ENCODE results near the gene WHRN.

DNA sequence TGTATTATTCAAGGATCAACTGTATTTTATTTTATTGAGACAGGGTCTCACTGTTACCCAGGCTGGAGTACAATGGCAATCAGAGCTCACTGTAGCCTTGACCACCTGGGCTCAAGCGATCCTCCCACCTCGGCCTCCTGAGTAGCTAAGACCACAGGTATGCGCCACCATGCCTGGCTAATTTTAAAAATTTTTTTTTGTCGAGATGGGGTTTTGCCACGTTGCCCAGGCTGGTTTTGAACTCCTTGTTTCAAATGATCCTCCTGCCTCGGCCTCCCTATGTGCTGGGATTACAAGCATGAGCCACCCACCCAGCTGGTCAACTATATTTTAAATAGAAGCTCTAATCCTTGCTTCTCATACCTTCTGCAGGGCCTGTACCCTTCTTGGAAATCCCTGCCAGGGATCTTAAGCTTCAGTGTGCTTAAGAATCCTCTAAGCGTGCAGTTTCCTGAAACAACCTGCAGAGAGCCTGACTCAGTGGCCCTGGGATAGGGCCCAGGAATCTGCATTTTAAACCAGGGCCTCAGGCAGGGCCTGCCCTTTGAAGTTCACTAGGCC, 120.4 kb downstream of the WHRN start:
- TF ChIP-seq, protein P1, sequence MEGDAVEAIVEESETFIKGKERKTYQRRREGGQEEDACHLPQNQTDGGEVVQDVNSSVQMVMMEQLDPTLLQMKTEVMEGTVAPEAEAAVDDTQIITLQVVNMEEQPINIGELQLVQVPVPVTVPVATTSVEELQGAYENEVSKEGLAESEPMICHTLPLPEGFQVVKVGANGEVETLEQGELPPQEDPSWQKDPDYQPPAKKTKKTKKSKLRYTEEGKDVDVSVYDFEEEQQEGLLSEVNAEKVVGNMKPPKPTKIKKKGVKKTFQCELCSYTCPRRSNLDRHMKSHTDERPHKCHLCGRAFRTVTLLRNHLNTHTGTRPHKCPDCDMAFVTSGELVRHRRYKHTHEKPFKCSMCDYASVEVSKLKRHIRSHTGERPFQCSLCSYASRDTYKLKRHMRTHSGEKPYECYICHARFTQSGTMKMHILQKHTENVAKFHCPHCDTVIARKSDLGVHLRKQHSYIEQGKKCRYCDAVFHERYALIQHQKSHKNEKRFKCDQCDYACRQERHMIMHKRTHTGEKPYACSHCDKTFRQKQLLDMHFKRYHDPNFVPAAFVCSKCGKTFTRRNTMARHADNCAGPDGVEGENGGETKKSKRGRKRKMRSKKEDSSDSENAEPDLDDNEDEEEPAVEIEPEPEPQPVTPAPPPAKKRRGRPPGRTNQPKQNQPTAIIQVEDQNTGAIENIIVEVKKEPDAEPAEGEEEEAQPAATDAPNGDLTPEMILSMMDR (IDR thresholded peaks at IDR 0.05), result no peak
- TF ChIP-seq EZH2 (IDR thresholded peaks at IDR 0.05) (no peak), EZH2phosphoT487 (IDR thresholded peaks at IDR 0.05) (no peak)
